H1 (cell line): ENCODE measurements around the gene CLDN24. TPM values are rescaled to one million over a fixed set of nuclear protein-coding genes. Genes with fewer than 3 reads are reported as not detected.

Experiments used
- PHF8 ChIP-seq: fragments of 200-600 bp; sonication (generic); conservative IDR thresholded peaks from 2 replicates; pipeline ENCODE4 v1.7.1; 2012; ENCODE audit warnings: low read depth, mild to moderate bottlenecking, inconsistent platforms, low read length, moderate library complexity
- SP1 ChIP-seq: IDR thresholded peaks from 2 replicates; pipeline ENCODE4 v1.6.1; 2011; ENCODE audit warnings: low read depth, low read length
- ZNF274 ChIP-seq: IDR thresholded peaks from 2 replicates; pipeline ENCODE4 v1.7.0; 2012; ENCODE audit warnings: low read length, borderline replicate concordance; ENCODE audit errors: extremely low read depth
- polyA plus RNA-seq, 7 experiments: library from polyadenylated mRNA; depleted of rRNA in 3 of 7; stranded (reverse) in 5 of 7; unstranded in 2 of 7; fragments of >200 nt in 5 of 7; fragments of 200-250 nt in 2 of 7; gene quantifications; 1 replicate in 5 of 7; 2 replicates in 1 of 7; 4 replicates in 1 of 7; pipeline versions ENCODE4 v1.2.1 to v1.2.3, GENCODE V29; 2011 to 2013; ENCODE audit warnings: missing spikeins in 2 of 7, mixed read lengths in 2 of 7
- total RNA-seq: library from RNA; stranded (reverse); fragmentation: NEBNext Ultra II Directional; extraction: Animal tissue kit (Norgen Biotek cat#: 25700); gene quantifications from 2 replicates; pipeline ENCODE4 v1.2.1, GENCODE V29; 2021
- TF ChIP-seq, protein P1 (sequence below): fragments of 300-600 bp; sonication (generic); IDR thresholded peaks from 2 replicates; pipeline ENCODE4 v1.7.1; 2012; ENCODE audit warnings: low read length, moderate library complexity, mild to moderate bottlenecking, inconsistent platforms; ENCODE audit not compliant: insufficient replicate concordance

The CLDN24 gene
- total and polyA plus RNA-seq, 2 of the 8 experiments (the other 6 are each of a cell fraction or from before 2014, with no cell fraction given) = not detected

DNA sequence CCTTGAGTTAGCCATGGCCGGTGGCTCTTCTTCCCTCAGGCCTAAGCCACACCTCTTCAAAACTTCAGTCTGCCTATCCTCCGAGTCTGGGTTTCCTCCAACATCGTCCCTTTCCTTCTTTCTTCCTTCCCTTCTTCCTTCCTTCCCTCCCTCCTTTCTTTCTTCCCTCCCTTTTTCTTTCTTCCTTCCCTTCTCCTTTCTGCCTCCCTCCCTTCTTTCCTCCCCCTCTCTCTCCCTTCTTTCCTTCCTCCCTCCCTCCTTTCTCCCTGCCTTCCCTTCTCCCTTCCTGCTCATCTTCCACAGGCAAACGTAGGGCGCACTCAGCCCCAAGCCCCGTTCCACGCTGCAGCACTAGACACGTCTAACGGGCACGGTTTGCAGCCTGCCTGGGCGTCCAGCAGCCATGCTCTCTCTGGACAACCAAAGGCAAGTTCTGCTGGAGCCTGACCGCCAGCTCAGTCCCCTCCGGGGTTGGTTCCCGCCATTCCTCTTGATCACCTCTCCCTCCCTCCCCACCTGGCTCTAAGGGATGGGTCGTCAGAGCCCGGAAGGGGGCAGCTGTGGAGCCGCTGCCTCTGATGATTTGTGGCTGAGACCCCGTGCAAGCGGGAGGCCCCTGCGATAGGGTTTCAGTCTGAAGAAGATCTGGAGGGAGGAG, 34.1 kb upstream of the CLDN24 start (continued):
- no peak for TF ChIP-seq SP1
- no peak for TF ChIP-seq PHF8
- TF ChIP-seq, protein P1, sequence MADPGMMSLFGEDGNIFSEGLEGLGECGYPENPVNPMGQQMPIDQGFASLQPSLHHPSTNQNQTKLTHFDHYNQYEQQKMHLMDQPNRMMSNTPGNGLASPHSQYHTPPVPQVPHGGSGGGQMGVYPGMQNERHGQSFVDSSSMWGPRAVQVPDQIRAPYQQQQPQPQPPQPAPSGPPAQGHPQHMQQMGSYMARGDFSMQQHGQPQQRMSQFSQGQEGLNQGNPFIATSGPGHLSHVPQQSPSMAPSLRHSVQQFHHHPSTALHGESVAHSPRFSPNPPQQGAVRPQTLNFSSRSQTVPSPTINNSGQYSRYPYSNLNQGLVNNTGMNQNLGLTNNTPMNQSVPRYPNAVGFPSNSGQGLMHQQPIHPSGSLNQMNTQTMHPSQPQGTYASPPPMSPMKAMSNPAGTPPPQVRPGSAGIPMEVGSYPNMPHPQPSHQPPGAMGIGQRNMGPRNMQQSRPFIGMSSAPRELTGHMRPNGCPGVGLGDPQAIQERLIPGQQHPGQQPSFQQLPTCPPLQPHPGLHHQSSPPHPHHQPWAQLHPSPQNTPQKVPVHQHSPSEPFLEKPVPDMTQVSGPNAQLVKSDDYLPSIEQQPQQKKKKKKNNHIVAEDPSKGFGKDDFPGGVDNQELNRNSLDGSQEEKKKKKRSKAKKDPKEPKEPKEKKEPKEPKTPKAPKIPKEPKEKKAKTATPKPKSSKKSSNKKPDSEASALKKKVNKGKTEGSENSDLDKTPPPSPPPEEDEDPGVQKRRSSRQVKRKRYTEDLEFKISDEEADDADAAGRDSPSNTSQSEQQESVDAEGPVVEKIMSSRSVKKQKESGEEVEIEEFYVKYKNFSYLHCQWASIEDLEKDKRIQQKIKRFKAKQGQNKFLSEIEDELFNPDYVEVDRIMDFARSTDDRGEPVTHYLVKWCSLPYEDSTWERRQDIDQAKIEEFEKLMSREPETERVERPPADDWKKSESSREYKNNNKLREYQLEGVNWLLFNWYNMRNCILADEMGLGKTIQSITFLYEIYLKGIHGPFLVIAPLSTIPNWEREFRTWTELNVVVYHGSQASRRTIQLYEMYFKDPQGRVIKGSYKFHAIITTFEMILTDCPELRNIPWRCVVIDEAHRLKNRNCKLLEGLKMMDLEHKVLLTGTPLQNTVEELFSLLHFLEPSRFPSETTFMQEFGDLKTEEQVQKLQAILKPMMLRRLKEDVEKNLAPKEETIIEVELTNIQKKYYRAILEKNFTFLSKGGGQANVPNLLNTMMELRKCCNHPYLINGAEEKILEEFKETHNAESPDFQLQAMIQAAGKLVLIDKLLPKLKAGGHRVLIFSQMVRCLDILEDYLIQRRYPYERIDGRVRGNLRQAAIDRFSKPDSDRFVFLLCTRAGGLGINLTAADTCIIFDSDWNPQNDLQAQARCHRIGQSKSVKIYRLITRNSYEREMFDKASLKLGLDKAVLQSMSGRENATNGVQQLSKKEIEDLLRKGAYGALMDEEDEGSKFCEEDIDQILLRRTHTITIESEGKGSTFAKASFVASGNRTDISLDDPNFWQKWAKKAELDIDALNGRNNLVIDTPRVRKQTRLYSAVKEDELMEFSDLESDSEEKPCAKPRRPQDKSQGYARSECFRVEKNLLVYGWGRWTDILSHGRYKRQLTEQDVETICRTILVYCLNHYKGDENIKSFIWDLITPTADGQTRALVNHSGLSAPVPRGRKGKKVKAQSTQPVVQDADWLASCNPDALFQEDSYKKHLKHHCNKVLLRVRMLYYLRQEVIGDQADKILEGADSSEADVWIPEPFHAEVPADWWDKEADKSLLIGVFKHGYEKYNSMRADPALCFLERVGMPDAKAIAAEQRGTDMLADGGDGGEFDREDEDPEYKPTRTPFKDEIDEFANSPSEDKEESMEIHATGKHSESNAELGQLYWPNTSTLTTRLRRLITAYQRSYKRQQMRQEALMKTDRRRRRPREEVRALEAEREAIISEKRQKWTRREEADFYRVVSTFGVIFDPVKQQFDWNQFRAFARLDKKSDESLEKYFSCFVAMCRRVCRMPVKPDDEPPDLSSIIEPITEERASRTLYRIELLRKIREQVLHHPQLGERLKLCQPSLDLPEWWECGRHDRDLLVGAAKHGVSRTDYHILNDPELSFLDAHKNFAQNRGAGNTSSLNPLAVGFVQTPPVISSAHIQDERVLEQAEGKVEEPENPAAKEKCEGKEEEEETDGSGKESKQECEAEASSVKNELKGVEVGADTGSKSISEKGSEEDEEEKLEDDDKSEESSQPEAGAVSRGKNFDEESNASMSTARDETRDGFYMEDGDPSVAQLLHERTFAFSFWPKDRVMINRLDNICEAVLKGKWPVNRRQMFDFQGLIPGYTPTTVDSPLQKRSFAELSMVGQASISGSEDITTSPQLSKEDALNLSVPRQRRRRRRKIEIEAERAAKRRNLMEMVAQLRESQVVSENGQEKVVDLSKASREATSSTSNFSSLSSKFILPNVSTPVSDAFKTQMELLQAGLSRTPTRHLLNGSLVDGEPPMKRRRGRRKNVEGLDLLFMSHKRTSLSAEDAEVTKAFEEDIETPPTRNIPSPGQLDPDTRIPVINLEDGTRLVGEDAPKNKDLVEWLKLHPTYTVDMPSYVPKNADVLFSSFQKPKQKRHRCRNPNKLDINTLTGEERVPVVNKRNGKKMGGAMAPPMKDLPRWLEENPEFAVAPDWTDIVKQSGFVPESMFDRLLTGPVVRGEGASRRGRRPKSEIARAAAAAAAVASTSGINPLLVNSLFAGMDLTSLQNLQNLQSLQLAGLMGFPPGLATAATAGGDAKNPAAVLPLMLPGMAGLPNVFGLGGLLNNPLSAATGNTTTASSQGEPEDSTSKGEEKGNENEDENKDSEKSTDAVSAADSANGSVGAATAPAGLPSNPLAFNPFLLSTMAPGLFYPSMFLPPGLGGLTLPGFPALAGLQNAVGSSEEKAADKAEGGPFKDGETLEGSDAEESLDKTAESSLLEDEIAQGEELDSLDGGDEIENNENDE = no peak
- no peak for TF ChIP-seq ZNF274
